Measurements from ENCODE around the gene MED7. TPM values are rescaled to one million over a fixed set of nuclear protein-coding genes. Genes with fewer than 3 reads are reported as not detected.
A peak's percentile ranks its signal among the peaks of the same experiment; 100 is the strongest.

MED7 gene
- total RNA-seq, 1 donor from 2014 or later = 2.3 TPM

- no peak for TF ChIP-seq CTCF (IDR thresholded peaks at IDR 0.05)
Observed at GRCh38 chr5:157159209-157159751, 16.6 kb upstream of the MED7 start.

GRCh38 chr5:157157293-157157891 lies 14.7 kb upstream of the MED7 start:
- no peak for DNase-seq (ENCODE audit: low spot score in 2 of 2)
- intact Hi-C loops (cut with DNase I) = no loop called here
- Histone ChIP-seq H3K9me3 (no peaks in the 10 kb centered on the region), H3K36me3 (no peaks in the 10 kb centered on the region), H3K4me3 (no peak overlapping the region), H3K27ac (no peak overlapping the region), H3K27me3 (no peaks in the 10 kb centered on the region), H3K4me1 (no peaks in the 10 kb centered on the region)
- TF ChIP-seq CTCF (IDR thresholded peaks at IDR 0.05) = no peak

More at GRCh38 chr5:157159209-157159751, 16.6 kb upstream of the MED7 start:
- H3K36me3 ChIP-seq = no peaks in the 10 kb centered on the region
- no peak overlapping the region for H3K27ac ChIP-seq
- no peak overlapping the region for H3K4me3 ChIP-seq
- DNase-seq (ENCODE audit: low spot score in 2 of 2) = no peak
- intact Hi-C loops (cut with DNase I) = loop anchor here (2.0 kb wide), 1 partner anchor 162 kb away; no protein-coding TSS in a partner anchor
- no peaks in the 10 kb centered on the region for H3K4me1 ChIP-seq
- H3K27me3 ChIP-seq = no peaks in the 10 kb centered on the region
- no peaks in the 10 kb centered on the region for H3K9me3 ChIP-seq

GRCh38 chr5:157155297-157155696 lies 12.6 kb upstream of the MED7 start:
- intact Hi-C loops (cut with DNase I) = no loop called here
- H3K9me3 ChIP-seq = no peaks in the 10 kb centered on the region

GRCh38 chr5:157150995-157151394 lies 8.3 kb upstream of the MED7 start:
- Histone ChIP-seq H3K4me3 (no peak overlapping the region), H3K9me3 (no peaks in the 10 kb centered on the region), H3K36me3 (no peaks in the 10 kb centered on the region), H3K4me1 (peaks cover 0 to 8% of the 10 kb centered on the region in 2 donors), H3K27me3 (no peaks in the 10 kb centered on the region), H3K27ac (no peak overlapping the region)
- DNase-seq (ENCODE audit: low spot score in 2 of 2) = no peak
- intact Hi-C loops (cut with DNase I) = no loop called here
- TF ChIP-seq CTCF (IDR thresholded peaks at IDR 0.05) = no peak

More at GRCh38 chr5:157155297-157155696, 12.6 kb upstream of the MED7 start:
- no peak for TF ChIP-seq CTCF (IDR thresholded peaks at IDR 0.05)
- H3K4me1 ChIP-seq = no peaks in the 10 kb centered on the region
- no peak overlapping the region for H3K27ac ChIP-seq
- H3K36me3 ChIP-seq = no peaks in the 10 kb centered on the region
- H3K27me3 ChIP-seq = no peaks in the 10 kb centered on the region
- H3K4me3 ChIP-seq = no peak overlapping the region
- DNase-seq (ENCODE audit: low spot score in 2 of 2) = no peak

GRCh38 chr5:157148734-157149615 lies 6.3 kb upstream of the MED7 start:
- H3K27ac ChIP-seq = no peak overlapping the region
- intact Hi-C loops (cut with DNase I) = loop anchor here (5.0 kb wide), 2 partner anchors 118 to 163 kb away; partner anchors contain the start of gene CYFIP2
- H3K4me3 ChIP-seq = peak overlapping the region in 1 of 2 donors; percentile 48
- TF ChIP-seq CTCF (IDR thresholded peaks at IDR 0.05) = peak; percentile 64 to 88 (median 71)
- peaks cover under 1 to 8% of the 10 kb centered on the region in 2 donors for H3K4me1 ChIP-seq
- peak in 1 of 2 donors; percentile 85 for DNase-seq (ENCODE audit: low spot score in 2 of 2)
- H3K36me3 ChIP-seq = no peaks in the 10 kb centered on the region
- no peaks in the 10 kb centered on the region for H3K9me3 ChIP-seq
- H3K27me3 ChIP-seq = no peaks in the 10 kb centered on the region

All from ascending aorta (tissue), 2 donors.